GM18505 (cell line): Measurements from ENCODE around the gene CATSPER1.
"Not testable (repeated sequence)": the region's sequence is repeated elsewhere in the genome, so short reads cannot be mapped to it uniquely, and the experiment has no call there.

ENCODE experiments used
- ATAC-seq: cut with Tn5 transposase; IDR thresholded peaks from one replicate; pipeline ENCODE4 v1.9.1; 2021; ENCODE audit not compliant: unreplicated experiment
- POLR2A ChIP-seq: IDR thresholded peaks from 4 replicates; pipeline ENCODE4 v1.6.1; 2011; ENCODE audit warnings: borderline replicate concordance; ENCODE audit not compliant: insufficient read depth, insufficient read length; ENCODE audit errors: extremely low read depth

CATSPER1 gene

DNA sequence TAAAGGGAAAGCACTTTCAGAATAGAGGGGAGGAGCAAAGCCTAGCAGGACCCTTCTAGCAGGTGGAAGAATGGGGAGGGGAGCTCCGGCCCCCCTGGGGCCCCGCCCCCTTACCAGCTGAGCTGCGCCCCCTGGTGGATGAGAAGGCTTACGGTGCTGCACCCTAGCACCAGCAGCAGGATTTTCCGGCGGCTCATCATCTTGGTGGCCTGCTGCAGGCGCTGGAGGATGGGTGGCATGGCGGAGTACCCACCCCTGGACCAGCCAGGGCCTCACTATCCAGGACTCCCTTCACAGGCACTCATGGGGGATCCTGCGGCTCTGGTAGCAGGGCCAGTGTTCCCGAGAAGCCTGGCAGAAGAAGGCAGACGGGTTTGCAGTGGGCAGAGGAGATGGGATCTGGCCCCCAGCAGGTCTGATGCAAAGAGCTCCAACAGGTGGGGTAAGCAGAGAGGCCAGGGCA is 18.9 kb upstream of the CATSPER1 start:
- no peak for ATAC-seq
- TF ChIP-seq POLR2A: no peak

DNA sequence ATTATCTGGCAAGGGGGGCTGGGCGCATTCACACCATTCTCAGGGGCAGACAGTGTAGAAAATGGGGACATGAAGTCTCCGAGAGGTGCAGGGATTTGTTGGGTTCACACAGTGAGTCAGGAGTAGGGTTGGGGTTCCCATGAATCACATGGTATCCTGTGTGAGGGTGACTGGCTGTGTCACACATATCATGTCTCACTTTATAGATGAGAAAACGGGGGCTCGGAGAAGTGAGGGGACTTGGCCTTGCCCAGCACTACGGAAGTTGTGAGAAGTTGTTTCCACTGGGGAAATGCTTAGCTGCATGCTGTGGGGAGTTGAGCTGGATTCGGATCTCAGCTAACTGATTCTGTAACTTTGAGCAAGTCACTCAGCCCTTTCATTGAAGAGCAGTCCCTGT is 18.5 kb upstream of the CATSPER1 start:
- TF ChIP-seq POLR2A: no peak
- ATAC-seq: no peak

DNA sequence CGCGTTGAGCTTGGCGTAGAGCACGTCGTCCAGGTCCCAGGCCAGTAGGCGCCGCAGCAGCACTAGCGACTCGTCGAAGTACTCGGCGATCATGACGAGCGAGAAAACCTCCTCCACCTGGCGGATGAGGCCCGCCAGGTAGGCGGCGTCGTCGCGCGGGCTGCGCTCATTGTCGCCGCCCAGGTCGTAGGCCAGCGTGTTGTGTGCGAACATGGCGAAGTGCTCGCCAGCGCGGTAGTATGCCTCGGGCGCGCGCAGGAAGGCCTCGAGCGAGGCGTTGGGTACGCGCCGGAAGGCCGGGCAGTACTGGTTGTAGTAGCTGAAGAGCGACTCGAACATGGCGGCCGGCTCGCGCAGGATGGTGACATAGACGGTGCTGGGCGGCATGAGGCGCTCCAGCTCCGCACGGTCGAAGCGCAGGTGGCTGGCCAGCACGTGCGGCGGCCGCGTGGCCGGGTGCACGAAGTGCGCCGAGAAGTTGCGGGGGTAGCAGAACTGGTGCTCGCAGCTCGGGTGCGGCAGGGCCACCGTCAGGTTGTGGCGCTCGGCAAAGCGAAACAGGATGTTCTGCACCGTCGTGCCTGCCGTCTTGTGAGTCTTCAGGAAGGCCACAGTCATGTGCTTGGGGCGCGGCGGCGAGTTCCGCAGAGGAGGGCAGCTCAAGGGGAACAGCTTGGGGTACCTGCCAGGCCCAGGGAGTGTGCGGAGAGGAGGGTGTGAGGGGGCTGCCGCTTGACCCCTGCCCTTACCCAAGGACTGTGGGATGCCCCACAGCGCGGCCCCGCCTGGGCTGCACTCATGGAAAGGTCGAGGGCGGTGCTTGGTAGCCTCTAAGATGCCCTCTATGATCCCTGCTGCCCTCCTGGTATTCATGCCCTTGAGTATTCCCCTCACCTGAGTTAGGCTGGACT is 17.0 kb upstream of the CATSPER1 start:
- no peak for TF ChIP-seq POLR2A
- no peak for ATAC-seq

DNA sequence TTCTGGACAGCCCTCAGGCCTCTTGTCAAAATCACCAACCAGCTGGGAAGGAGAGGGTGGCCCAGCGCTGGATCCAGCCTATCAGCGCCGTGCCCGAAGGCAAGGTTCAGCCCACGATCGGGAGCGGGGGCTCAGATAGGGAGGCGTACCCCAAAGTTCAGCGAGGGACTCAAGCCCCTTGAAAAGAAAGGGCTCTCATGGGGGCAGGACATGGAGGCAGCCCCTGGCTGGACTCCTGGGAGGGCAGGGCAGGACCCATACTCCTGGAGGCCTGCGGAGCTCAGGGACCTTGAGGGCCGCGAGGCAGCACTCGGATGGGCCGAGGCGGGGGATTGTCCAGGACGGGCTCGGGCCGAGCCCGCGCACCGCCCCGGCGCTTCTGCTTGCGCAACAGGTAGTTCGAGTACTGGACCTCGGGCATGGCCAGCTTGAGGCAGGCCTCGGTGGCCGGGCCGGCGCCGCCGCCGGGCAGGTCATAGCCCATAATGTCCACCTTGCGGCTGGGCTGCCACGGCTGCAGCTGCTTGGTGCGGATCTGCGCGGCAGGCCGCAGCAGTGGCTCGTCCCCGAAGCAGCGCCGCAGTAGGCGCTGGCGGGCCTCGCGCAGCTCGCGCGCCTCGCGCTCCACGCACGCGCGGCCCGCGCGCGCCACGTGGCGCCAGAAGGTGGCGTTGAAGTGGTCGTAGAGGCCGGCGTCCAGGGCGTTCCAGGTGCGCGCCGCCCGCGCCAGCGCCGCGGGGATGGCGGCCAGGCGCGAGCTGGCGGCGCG is 16.1 kb upstream of the CATSPER1 start:
- ATAC-seq: no peak
- no peak for TF ChIP-seq POLR2A

DNA sequence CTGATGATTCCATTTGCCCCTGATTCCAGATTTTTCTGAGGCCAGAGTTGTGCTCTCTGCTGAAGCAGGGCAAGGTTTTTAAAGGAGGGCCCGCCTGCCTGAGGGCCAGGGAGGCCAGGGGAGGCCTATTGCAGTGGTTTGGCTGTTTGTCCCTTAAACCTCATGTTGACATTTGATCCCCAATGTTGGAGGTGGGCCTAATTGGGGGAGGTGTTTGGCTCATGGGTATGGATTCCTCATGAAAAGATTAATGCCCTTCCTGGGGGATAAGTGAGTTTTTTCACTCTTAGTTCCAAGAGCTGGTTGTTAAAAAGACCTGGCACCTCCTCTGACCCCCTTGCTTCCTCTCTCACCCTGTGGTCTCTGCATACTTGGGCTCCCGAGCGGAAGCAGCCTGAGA is 13.5 kb upstream of the CATSPER1 start:
- ATAC-seq: no peak

DNA sequence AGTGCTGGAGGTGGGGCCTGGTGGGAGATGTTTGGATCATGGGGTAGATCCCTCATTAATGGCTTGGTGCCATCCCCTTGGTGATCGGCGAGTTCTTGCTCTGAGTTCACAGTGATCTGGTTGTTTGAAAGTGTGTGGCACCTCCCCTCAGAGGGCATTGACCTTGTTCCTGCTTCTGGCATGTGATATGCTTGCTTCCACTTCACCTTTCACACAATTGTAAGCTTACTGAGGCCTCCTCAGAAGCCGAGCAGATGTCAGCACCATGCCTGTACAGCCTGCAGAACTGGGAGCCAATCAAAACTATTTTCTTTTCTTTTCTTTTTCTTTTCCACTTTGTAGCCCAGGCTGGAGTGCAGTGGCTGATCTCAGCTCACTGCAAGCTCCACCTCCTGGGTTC is 11.0 kb upstream of the CATSPER1 start:
- ATAC-seq: no peak
- TF ChIP-seq POLR2A: no peak

More for the DNA sequence above, 13.5 kb upstream of the CATSPER1 start:
- TF ChIP-seq POLR2A: no peak

DNA sequence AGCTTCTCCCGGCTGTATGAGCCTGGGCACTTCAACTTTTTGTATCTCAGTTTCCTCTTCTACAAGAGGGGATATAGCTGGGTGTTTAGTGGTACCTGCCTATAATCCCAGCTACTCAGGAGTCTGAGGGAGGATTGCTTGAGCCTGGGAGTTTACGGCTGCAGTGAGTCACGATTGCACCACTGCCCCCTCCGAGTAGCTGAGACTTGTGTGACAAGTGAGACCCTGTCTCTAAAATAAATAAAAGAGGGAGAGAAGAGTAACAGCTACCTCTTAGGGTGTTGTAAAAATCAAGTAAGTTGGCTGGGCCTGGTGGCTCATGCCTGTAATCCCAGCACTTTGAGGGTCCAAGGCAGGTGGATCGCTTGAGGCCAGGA is 10.0 kb upstream of the CATSPER1 start:
- ATAC-seq: no peak
- TF ChIP-seq POLR2A: no peak

DNA sequence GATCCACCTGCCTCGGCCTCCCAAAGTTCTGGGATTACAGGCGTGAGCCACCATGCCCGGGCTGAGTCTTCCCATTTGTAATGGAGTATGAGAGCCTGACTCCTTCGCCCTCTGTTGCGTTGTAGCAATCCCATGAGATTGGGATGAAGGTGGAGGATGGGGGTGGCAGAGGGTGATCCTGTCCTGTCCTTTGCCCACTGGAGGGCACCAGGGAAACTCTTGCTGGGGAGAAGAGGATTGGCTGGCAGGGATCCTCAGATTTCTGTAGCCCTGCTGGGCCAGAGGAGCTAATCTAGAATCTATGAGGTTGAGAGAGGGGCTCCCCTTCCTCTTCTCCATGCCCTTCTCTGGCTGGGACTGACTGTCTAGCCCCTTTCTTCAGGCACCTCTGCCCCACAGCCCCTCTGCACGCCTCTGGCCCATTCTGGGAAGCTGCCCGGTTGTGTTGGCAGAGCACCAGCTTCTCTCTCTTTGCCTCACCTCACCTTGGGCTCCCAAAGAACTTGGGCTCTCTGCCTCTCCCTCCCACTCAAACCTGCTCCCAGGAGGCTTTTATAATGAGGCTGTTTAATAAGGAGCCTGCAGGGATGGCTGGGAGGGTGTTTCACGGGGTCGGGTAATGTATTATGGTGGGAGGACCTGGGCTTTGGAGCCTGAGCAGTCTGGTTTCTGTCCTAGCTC is 9.5 kb upstream of the CATSPER1 start:
- no peak for ATAC-seq

DNA sequence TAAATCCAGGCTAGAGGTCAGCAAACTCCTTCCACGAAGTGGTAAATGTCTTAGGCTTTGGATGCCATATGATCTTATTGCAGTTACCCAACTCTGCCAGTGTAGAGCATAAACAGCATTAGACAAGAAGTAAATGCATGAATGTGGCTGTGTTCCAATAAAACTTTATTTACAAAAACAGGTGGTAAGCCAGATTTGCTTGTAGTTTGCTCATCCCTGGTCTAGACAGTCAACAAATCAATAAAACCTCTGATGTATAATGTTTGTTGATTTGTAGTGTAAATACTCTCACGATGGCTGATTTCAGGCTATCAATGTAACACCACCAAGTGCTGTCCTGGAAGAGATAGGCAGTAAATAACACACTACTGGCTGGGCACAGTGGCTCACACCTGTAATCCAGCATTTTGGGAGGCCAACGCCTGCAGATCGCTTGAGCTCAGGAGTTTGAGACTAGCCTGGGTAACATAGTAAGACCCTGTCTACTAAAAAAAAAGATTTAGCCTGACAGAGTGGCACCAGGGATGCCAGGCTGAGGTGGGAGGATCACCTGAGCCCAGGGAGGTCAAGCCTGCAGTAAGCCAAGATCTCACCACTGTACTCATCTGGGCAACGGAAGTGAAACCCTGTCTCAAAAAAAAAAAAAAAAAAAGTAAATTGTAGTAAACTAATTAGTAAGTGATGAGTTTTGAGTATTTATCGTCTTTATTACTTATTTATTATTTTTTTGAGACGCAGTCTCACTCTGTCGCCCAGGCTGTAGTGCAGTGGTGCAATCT is 6.9 kb upstream of the CATSPER1 start:
- no peak for ATAC-seq
- TF ChIP-seq POLR2A: no peak

More for the DNA sequence above, 9.5 kb upstream of the CATSPER1 start:
- TF ChIP-seq POLR2A: no peak

DNA sequence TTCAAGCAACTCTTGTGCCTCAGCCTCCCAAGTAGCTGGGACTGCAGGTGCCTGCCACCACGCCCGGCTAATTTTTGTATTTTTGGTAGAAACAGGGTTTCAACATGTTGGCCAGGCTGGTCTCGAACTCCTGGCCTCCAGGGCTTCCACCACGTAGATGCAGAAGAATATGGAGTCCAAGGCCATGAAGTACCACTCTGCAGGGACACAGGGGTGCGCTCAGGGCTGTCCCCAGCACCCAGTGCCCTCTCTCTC is 3.2 kb downstream of the CATSPER1 start:
- ATAC-seq: not testable (repeated sequence)

DNA sequence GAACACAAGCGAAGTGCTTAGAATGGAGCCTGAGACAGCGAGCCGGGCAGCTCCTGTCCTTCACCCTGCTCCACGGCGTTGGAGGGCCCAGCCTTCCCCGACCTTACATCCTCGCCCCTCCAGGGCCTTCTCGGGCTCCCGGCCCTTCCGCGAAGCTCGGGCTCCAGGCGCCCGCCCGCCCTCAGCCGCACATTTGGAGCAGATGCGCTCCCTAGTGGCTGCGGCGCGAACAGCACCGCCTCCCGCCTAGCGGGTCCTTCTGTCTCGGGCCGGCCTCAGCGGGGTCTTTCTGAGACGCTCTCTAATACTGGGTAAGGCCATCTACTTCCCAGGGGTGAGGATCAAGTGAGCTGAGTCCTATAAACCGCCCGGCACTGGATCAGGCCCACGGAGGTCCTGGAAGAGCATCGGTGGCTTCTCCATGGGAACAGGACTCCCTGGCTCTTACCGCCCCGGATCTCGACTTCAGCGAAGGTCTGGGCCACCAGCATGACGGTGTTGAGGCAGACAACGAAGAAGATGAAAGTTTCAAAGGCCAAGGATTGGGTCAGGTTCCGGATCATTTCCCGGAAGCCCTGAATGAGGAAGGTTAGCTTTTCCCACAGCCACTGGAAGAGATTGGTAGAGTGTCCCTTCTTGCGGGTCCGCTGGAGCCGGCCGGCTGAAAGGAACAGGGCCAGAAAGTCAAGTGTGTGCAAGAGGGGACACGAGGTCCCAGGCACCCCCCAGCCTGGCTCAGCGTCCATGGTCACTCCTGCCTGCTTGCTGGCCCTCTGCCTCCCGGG is 3.7 kb downstream of the CATSPER1 start:
- ATAC-seq: no peak
- no peak for TF ChIP-seq POLR2A

DNA sequence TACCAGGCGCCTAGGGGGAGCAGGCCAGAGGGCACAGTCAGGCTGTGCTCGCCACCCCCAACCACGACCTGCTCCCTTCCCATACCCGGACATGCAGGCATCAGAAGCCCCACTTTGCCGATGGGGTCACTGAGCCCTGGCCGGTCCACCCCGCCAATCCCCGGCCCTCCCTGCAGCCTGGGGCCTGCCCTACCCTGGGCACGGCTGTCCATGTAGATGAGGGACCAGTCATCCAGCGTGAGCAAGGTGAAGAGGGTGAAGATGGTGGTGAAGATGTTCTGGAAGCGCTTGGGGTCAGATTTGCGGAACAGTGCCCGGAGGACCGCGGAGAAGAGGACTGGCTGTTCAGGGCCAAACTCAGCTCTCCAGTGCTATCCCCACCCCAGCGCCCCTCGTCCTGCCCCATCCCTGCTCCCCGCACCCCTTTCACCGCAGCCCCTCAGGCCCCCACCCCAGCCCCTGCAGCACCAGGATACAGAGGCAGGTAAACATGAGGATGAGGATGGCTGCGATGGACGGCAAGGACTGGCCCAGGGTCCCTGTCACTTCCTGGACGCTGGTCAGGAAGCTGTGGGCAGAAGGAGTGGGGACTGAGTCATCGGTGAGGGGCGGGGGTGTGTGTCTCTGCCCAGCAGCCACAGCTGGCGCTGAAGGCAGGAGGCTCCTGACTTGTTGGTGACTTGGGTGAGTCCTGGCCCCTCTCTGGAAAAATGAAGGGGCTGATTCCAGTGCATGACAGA is 5.5 kb downstream of the CATSPER1 start:
- TF ChIP-seq POLR2A: no peak
- no peak for ATAC-seq
